Neuronal stem cell (in vitro differentiated cells): ENCODE measurements around the gene FBXL19.
A peak's percentile ranks its signal among the peaks of the same experiment; 100 is the strongest.

Experiments
- DNase-seq: peaks from one replicate; pipeline ENCODE4 v3.0.0-alpha.2; 2013; ENCODE audit warnings: low spot score
- H2AFZ ChIP-seq: one replicate; pipeline ENCODE4 v1.6.1; 2013; ENCODE audit warnings: mild to moderate bottlenecking, low read length, inconsistent platforms
- H2AK5ac ChIP-seq: 2 replicates; pipeline ENCODE4 v1.6.1; 2013; ENCODE audit warnings: low read depth, mild to moderate bottlenecking, inconsistent platforms, low read length, moderate library complexity, mixed read lengths
- H2BK120ac ChIP-seq: 2 replicates; pipeline ENCODE4 v1.6.1; 2013; ENCODE audit warnings: low read depth, mild to moderate bottlenecking, inconsistent platforms, low read length, moderate library complexity, mixed read lengths
- H2BK12ac ChIP-seq: one replicate; pipeline ENCODE4 v1.6.1; 2013; ENCODE audit warnings: low read length, inconsistent platforms
- H2BK15ac ChIP-seq: 2 replicates; pipeline ENCODE4 v1.6.1; 2013; ENCODE audit warnings: mild to moderate bottlenecking, low read length, inconsistent platforms, mixed read lengths
- H2BK5ac ChIP-seq: one replicate; pipeline ENCODE4 v1.6.1; 2013; ENCODE audit warnings: inconsistent platforms, mild to moderate bottlenecking, low read length, moderate library complexity
- H3K14ac ChIP-seq: one replicate; pipeline ENCODE4 v1.6.1; 2013; ENCODE audit warnings: low read length, inconsistent platforms
- H3K18ac ChIP-seq: 2 replicates; pipeline ENCODE4 v1.6.1; 2013; ENCODE audit warnings: low read length, inconsistent platforms
- H3K23ac ChIP-seq: 2 replicates; pipeline ENCODE4 v1.6.1; 2013; ENCODE audit warnings: low read depth, mild to moderate bottlenecking, mixed read lengths, low read length, inconsistent platforms; ENCODE audit not compliant: poor library complexity
- H3K27ac ChIP-seq: replicated peaks from 3 replicates; pipeline ENCODE4 v1.5.1; 2013; ENCODE audit warnings: low read length, inconsistent platforms
- H3K27me3 ChIP-seq, 3 experiments: 2 replicates each; pipeline ENCODE4 v1.6.1; 2013; ENCODE audit warnings: low read length in 3 of 3, mild to moderate bottlenecking in 2 of 3, inconsistent platforms in 1 of 3, low read depth in 1 of 3, mixed read lengths in 1 of 3, moderate library complexity in 1 of 3; ENCODE audit not compliant: control insufficient read depth in 3 of 3, insufficient read depth in 3 of 3
- H3K36me3 ChIP-seq, 2 donors: replicated peaks in 1 of 2; 2 replicates each; pipeline ENCODE4 v1.6.1; 2013; ENCODE audit warnings: low read length in 2 of 2; ENCODE audit not compliant: control insufficient read depth in 2 of 2, insufficient read depth in 2 of 2
- H3K4ac ChIP-seq: 2 replicates; pipeline ENCODE4 v1.6.1; 2013; ENCODE audit warnings: inconsistent platforms, mild to moderate bottlenecking, low read length, moderate library complexity
- H3K4me1 ChIP-seq, 2 donors: 1 replicate in 1 of 2; 2 replicates in 1 of 2; pipeline ENCODE4 v1.6.1; 2013; ENCODE audit warnings: low read length in 2 of 2, low read depth in 1 of 2; ENCODE audit not compliant: control insufficient read depth in 2 of 2, insufficient read depth in 1 of 2
- H3K4me2 ChIP-seq: one replicate; pipeline ENCODE4 v1.6.1; 2013; ENCODE audit warnings: mild to moderate bottlenecking, low read length, inconsistent platforms; ENCODE audit not compliant: insufficient read depth, poor library complexity, severe bottlenecking
- H3K4me3 ChIP-seq, 2 donors: 2 replicates each; pipeline ENCODE4 v1.5.1; 2013; ENCODE audit warnings: low read length in 2 of 2, mild to moderate bottlenecking in 2 of 2, inconsistent platforms in 1 of 2, moderate library complexity in 1 of 2
- H3K79me1 ChIP-seq: one replicate; pipeline ENCODE4 v1.6.1; 2013; ENCODE audit warnings: low read depth, mild to moderate bottlenecking, inconsistent platforms, low read length, moderate library complexity
- H3K9ac ChIP-seq: one replicate; pipeline ENCODE4 v1.6.1; 2013; ENCODE audit warnings: mild to moderate bottlenecking, low read depth, low read length, inconsistent platforms; ENCODE audit not compliant: poor library complexity
- H3K9me3 ChIP-seq, 2 donors: replicated peaks in 1 of 2; 2 replicates each; pipeline versions ENCODE3 to v1.6.1; 2013; ENCODE audit warnings: low read length in 2 of 2, mild to moderate bottlenecking in 2 of 2, inconsistent platforms in 1 of 2, low read depth in 1 of 2, mixed read lengths in 1 of 2, moderate library complexity in 1 of 2; ENCODE audit not compliant: control insufficient read depth in 2 of 2, insufficient read depth in 1 of 2
- H4K8ac ChIP-seq: one replicate; pipeline ENCODE4 v1.6.1; 2013; ENCODE audit warnings: low read depth, mild to moderate bottlenecking, inconsistent platforms, low read length, moderate library complexity
- H4K91ac ChIP-seq: one replicate; pipeline ENCODE4 v1.6.1; 2013; ENCODE audit warnings: low read length, low read depth, mild to moderate bottlenecking, inconsistent platforms; ENCODE audit not compliant: poor library complexity
- WGBS, 2 donors: extraction: QIAGEN DNeasy Blood & Tissue Kit; methylation state at CpG; one replicate each; pipeline ENCODE4 v1.1.7; 2013; ENCODE audit warnings: missing lambda C conversion rate in 2 of 2, mixed read lengths in 1 of 2; ENCODE audit not compliant: insufficient read length in 2 of 2, insufficient replicate concordance in 1 of 2; ENCODE audit errors: extremely low coverage in 2 of 2; 5-methylcytosine and 5-hydroxymethylcytosine counted together

Gene FBXL19

GRCh38 chr16:30901201-30902028 lies 22.0 kb upstream of the FBXL19 start:
- WGBS, 2 donors: no CpG with 5 or more reads among the region's 6 CpGs
- no peak for DNase-seq
- H3K9me3 ChIP-seq: no peaks in the 10 kb centered on the region

GRCh38 chr16:30902029-30902972 lies 21.1 kb upstream of the FBXL19 start:
- no peaks in the 10 kb centered on the region for H3K79me1 ChIP-seq
- H2BK15ac ChIP-seq: peak overlapping the region; percentile 98
- H3K4me1 ChIP-seq: peaks cover 2 to 8% of the 10 kb centered on the region in 2 donors
- peak overlapping the region; percentile 93 for H2BK5ac ChIP-seq
- H3K36me3 ChIP-seq: peaks cover 0 to 2% of the 10 kb centered on the region in 2 donors
- no CpG with 5 or more reads among the region's 99 CpGs for WGBS, 2 donors
- H3K9me3 ChIP-seq: no peaks in the 10 kb centered on the region
- H2BK120ac ChIP-seq: peak overlapping the region; percentile 72
- peak overlapping the region; percentile 87 for H3K27ac ChIP-seq
- H3K4me2 ChIP-seq: peak overlapping the region; percentile 80
- peak overlapping the region; percentile 85 for H4K91ac ChIP-seq
- peak overlapping the region; percentile 97 for H3K18ac ChIP-seq
- H2AFZ ChIP-seq: peak overlapping the region; percentile 82
- H2AK5ac ChIP-seq: peak overlapping the region; percentile 99
- H3K4ac ChIP-seq: peak overlapping the region; percentile 37
- no peaks in the 10 kb centered on the region for H3K27me3 ChIP-seq
- H3K14ac ChIP-seq: peak overlapping the region; percentile 47
- H3K23ac ChIP-seq: peak overlapping the region; percentile 93
- no peak for DNase-seq
- H4K8ac ChIP-seq: peak overlapping the region; percentile 82
- H2BK12ac ChIP-seq: peak overlapping the region; percentile 84
- peak overlapping the region; percentile 88 for H3K9ac ChIP-seq
- peak overlapping the region; percentile 39 to 83 for H3K4me3 ChIP-seq

More at GRCh38 chr16:30901201-30902028, 22.0 kb upstream of the FBXL19 start:
- no peak overlapping the region for H3K23ac ChIP-seq
- peak overlapping the region; percentile 95 for H3K18ac ChIP-seq
- H2BK12ac ChIP-seq: peak overlapping the region; percentile 58
- H3K14ac ChIP-seq: no peak overlapping the region
- no peak overlapping the region for H4K8ac ChIP-seq
- H3K4ac ChIP-seq: peak overlapping the region; percentile 66
- H2AK5ac ChIP-seq: no peak overlapping the region
- no peak overlapping the region for H2BK5ac ChIP-seq
- H3K4me1 ChIP-seq: peaks cover 0 to 10% of the 10 kb centered on the region in 2 donors
- no peaks in the 10 kb centered on the region for H3K27me3 ChIP-seq
- H3K4me2 ChIP-seq: peak overlapping the region; percentile 80
- no peaks in the 10 kb centered on the region for H3K79me1 ChIP-seq
- H2AFZ ChIP-seq: peak overlapping the region; percentile 72
- H3K9ac ChIP-seq: peak overlapping the region; percentile 84
- H4K91ac ChIP-seq: no peak overlapping the region
- peaks cover 0 to 2% of the 10 kb centered on the region in 2 donors for H3K36me3 ChIP-seq
- peak overlapping the region; percentile 24 for H2BK120ac ChIP-seq
- H2BK15ac ChIP-seq: peak overlapping the region; percentile 3
- H3K27ac ChIP-seq: peak overlapping the region; percentile 87
- H3K4me3 ChIP-seq: peak overlapping the region; percentile 39 to 83

GRCh38 chr16:30903002-30903401 lies 20.4 kb upstream of the FBXL19 start:
- H3K9me3 ChIP-seq: no peaks in the 10 kb centered on the region
- H3K18ac ChIP-seq: peak overlapping the region; percentile 81
- no peak for DNase-seq
- peak overlapping the region; percentile 0 for H3K14ac ChIP-seq
- peak overlapping the region; percentile 99 for H2AK5ac ChIP-seq
- H3K4me2 ChIP-seq: no peak overlapping the region
- peak overlapping the region; percentile 93 for H2BK5ac ChIP-seq
- peak overlapping the region; percentile 93 for H3K23ac ChIP-seq
- WGBS, 2 donors: no CpG with 5 or more reads among the region's 4 CpGs
- peaks cover 0 to 2% of the 10 kb centered on the region in 2 donors for H3K36me3 ChIP-seq
- H3K79me1 ChIP-seq: no peaks in the 10 kb centered on the region
- H3K27ac ChIP-seq: peak overlapping the region; percentile 87
- H2BK120ac ChIP-seq: peak overlapping the region; percentile 72
- no peak overlapping the region for H3K4me3 ChIP-seq
- H3K4me1 ChIP-seq: peaks cover 5 to 8% of the 10 kb centered on the region in 2 donors
- H4K91ac ChIP-seq: no peak overlapping the region
- H3K4ac ChIP-seq: peak overlapping the region; percentile 93
- H4K8ac ChIP-seq: peak overlapping the region; percentile 43
- H2AFZ ChIP-seq: peak overlapping the region; percentile 82
- H2BK12ac ChIP-seq: peak overlapping the region; percentile 58
- peak overlapping the region; percentile 81 for H3K9ac ChIP-seq
- peak overlapping the region; percentile 98 for H2BK15ac ChIP-seq
- no peaks in the 10 kb centered on the region for H3K27me3 ChIP-seq
